ENCODE data around the gene TAF1B. TPM values are rescaled to one million over a fixed set of nuclear protein-coding genes. Genes with fewer than 3 reads are reported as not detected.

The TAF1B gene
- total and polyA plus RNA-seq, 10 of the 15 experiments (the other 5 are each of a cell fraction or from before 2014, with no cell fraction given) = 8.1 to 18.3 (median 12.4) TPM

GRCh38 chr2:9797086-9797485 lies 46.2 kb upstream of the TAF1B start (continued):
- no peak for TF ChIP-seq SUZ12 (IDR thresholded peaks at IDR 0.05; ENCODE audit: unreplicated experiment)
- no peak for TF ChIP-seq BMI1 (IDR thresholded peaks at IDR 0.05; ENCODE audit: borderline replicate concordance)

GRCh38 chr2:9797681-9798556 lies 45.4 kb upstream of the TAF1B start:
- POLR2A ChIA-PET = interaction anchor here (0.6 kb wide), 1 partner anchor 152 kb away, joined by 3 read pairs; no protein-coding TSS in a partner anchor
- no peaks in the 10 kb centered on the region; the same call in 2 of the 3 replicates for H3K9me3 ChIP-seq (replicated peaks; ENCODE audit: control insufficient read depth, insufficient read depth, low read length)
- no peak overlapping the region for H3K4me3 ChIP-seq
- SMC1A ChIA-PET (ENCODE audit: uncharacterized antibody, unreplicated experiment) = interaction anchor here (0.7 to 3.9 kb wide), 3 partner anchors 15 to 116 kb away, joined by 3 to 20 read pairs (median 3); no protein-coding TSS in a partner anchor
- no peak overlapping the region for H2AFZ ChIP-seq (ENCODE audit: control insufficient read depth, low read depth, low read length)
- H3K4me2 ChIP-seq (ENCODE audit: control insufficient read depth, insufficient read depth) = no peak overlapping the region
- in situ Hi-C loops (cut with MboI) (no loop called here), intact Hi-C loops (cut with micrococcal nuclease; ENCODE audit: unreplicated experiment) (loop anchor here (2.0 kb wide), 1 partner anchor 117 kb away; no protein-coding TSS in a partner anchor)
- no peaks in the 10 kb centered on the region; a peak in 1 of 4 replicates for H3K27me3 ChIP-seq (replicated peaks in 1 of 2; ENCODE audit: control insufficient read depth in 2 of 2, insufficient read depth in 2 of 2, low read length in 1 of 2)
- no peak for TF ChIP-seq NFIC (IDR thresholded peaks at IDR 0.05; ENCODE audit: low read depth, low read length)
- no peak for TF ChIP-seq YBX1 (IDR thresholded peaks at IDR 0.05)
- TF ChIP-seq IRF4 (IDR thresholded peaks at IDR 0.05; ENCODE audit: low read depth, low read length) = no peak
- no peak for TF ChIP-seq CBFB (IDR thresholded peaks at IDR 0.05; ENCODE audit: low read depth)
- TF ChIP-seq MEF2B (IDR thresholded peaks at IDR 0.05; ENCODE audit: partially characterized antibody, poor library complexity, severe bottlenecking) = no peak
- TF ChIP-seq, protein P1, sequence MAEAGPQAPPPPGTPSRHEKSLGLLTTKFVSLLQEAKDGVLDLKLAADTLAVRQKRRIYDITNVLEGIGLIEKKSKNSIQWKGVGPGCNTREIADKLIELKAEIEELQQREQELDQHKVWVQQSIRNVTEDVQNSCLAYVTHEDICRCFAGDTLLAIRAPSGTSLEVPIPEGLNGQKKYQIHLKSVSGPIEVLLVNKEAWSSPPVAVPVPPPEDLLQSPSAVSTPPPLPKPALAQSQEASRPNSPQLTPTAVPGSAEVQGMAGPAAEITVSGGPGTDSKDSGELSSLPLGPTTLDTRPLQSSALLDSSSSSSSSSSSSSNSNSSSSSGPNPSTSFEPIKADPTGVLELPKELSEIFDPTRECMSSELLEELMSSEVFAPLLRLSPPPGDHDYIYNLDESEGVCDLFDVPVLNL (IDR thresholded peaks at IDR 0.05; ENCODE audit: low read depth, low read length) = no peak
- no peak for TF ChIP-seq NR2F1 (conservative IDR thresholded peaks at IDR 0.05)
- TF ChIP-seq JUNB (IDR thresholded peaks at IDR 0.05) = no peak
- no peak for TF ChIP-seq SRF (IDR thresholded peaks at IDR 0.05; ENCODE audit: low read depth in 2 of 2, low read length in 2 of 2)
- no peak for TF ChIP-seq EED (IDR thresholded peaks at IDR 0.05; ENCODE audit: low read depth)
- no peak for TF ChIP-seq TARDBP (IDR thresholded peaks at IDR 0.05; ENCODE audit: borderline replicate concordance)
- no peak for TF ChIP-seq ASH2L (IDR thresholded peaks at IDR 0.05; ENCODE audit: borderline replicate concordance, low read depth)
- TF ChIP-seq STAT3 (IDR thresholded peaks at IDR 0.05; ENCODE audit: low read depth, low read length) = no peak
- TF ChIP-seq POLR2AphosphoS2 (IDR thresholded peaks at IDR 0.05; ENCODE audit: low read depth, low read length) = no peak
- no peak for TF ChIP-seq GATAD2B (conservative IDR thresholded peaks at IDR 0.05; ENCODE audit: low read depth)
- TF ChIP-seq POU2F2 (IDR thresholded peaks at IDR 0.05; ENCODE audit: borderline replicate concordance, low read depth, low read length) = no peak
- TF ChIP-seq HDAC6 (IDR thresholded peaks at IDR 0.05; ENCODE audit: unreplicated experiment) = no peak
- no peak for TF ChIP-seq BCL11A (IDR thresholded peaks at IDR 0.05; ENCODE audit: low read depth, low read length)
- FAIRE-seq = no peak
- BruUV-seq (replicated peaks) = no TSS peak
- ATAC-seq = no peak
- RAD21 ChIA-PET (ENCODE audit: unreplicated experiment) = interaction anchor here (1.2 to 4.1 kb wide), 3 partner anchors 16 to 28 kb away, joined by 4 to 43 read pairs (median 37); no protein-coding TSS in a partner anchor
- H3K36me3 ChIP-seq (ENCODE audit: control insufficient read depth in 2 of 2, insufficient read depth in 2 of 2, low read length in 1 of 2) = no peaks in the 10 kb centered on the region
- H3K27ac ChIP-seq (ENCODE audit: control insufficient read depth, insufficient read depth) = no peak overlapping the region
- no peaks in the 10 kb centered on the region for H3K79me2 ChIP-seq (ENCODE audit: control insufficient read depth, insufficient read depth, low read length)
- H4K20me1 ChIP-seq (ENCODE audit: control insufficient read depth, insufficient read depth) = no peaks in the 10 kb centered on the region
- WGBS (ENCODE audit: insufficient coverage, insufficient replicate concordance, low lambda C conversion rate, missing lambda C conversion rate) = 77% methylated on average over 18 of the region's 18 CpGs
- CTCF ChIA-PET = interaction anchor here (0.6 to 6.4 kb wide), 9 partner anchors 28 to 637 kb away, joined by 3 to 71 read pairs (median 5); partner anchors contain the start of gene TAF1B
- H3K9ac ChIP-seq (ENCODE audit: control insufficient read depth, insufficient read depth, low read length) = no peak overlapping the region
- peaks cover 20% of the 10 kb centered on the region for H3K4me1 ChIP-seq (ENCODE audit: control insufficient read depth, insufficient read depth, low read length)
- no peak for DNase-seq (ENCODE audit: low read depth, low spot score)

Measured in GM12878 (cell line).